AG04449 (cell line): Measurements from ENCODE around the gene PLPP7.

Source experiments
- CTCF ChIA-PET: fragments of 350-600 bp; formaldehyde crosslinking; extraction: SDS; loops from one replicate; lab custom pipeline; 2021; ENCODE audit warnings: antibody characterized with exemption; lab: Yijun Ruan, JAX
- POLR2A ChIA-PET: fragments of 400-600, 350-600 bp; formaldehyde crosslinking; extraction: SDS; loops from one replicate; lab custom pipeline; 2020; ENCODE audit warnings: antibody characterized with exemption, inconsistent platforms; lab: Yijun Ruan, JAX
- DNase-seq: peaks from one replicate; pipeline ENCODE4 v3.0.0-alpha.2; 2010; ENCODE audit warnings: low read depth, low spot score
- H3K4me3 ChIP-seq: 2 replicates; pipeline ENCODE4 v1.5.1; 2011; ENCODE audit warnings: low read depth, mild to moderate bottlenecking, control low read depth, low read length
- CTCF ChIP-seq: IDR thresholded peaks from one replicate; pipeline ENCODE4 v1.5.1; 2011; ENCODE audit warnings: mild to moderate bottlenecking, moderate library complexity, low read length, control low read depth, inconsistent platforms; ENCODE audit not compliant: insufficient read depth; ENCODE audit errors: missing control alignments

Gene PLPP7

GRCh38 chr9:131254626-131255025 is 34.9 kb upstream of the PLPP7 start:
- POLR2A ChIA-PET = interaction anchor here (0.7 kb wide), 1 partner anchor 75 kb away, joined by 3 read pairs; no protein-coding TSS in a partner anchor
- no peak overlapping the region for H3K4me3 ChIP-seq
- no peak for TF ChIP-seq CTCF
- no peak for DNase-seq
- CTCF ChIA-PET = interaction anchor here (1.2 kb wide), 1 partner anchor 9 kb away, joined by 4 read pairs; no protein-coding TSS in a partner anchor

GRCh38 chr9:131255676-131256197 is 33.8 kb upstream of the PLPP7 start:
- CTCF ChIA-PET = interaction anchor here (1.1 kb wide), 2 partner anchors 10 to 81 kb away, joined by 3 to 4 read pairs; no protein-coding TSS in a partner anchor
- POLR2A ChIA-PET = interaction anchor here (1.1 kb wide), 1 partner anchor 18 kb away, joined by 4 read pairs; no protein-coding TSS in a partner anchor

GRCh38 chr9:131257266-131258025 is 32.1 kb upstream of the PLPP7 start:
- no peak overlapping the region for H3K4me3 ChIP-seq
- no peak for DNase-seq
- TF ChIP-seq CTCF = no peak
- ChIA-PET POLR2A (no interaction called here), CTCF (interaction anchor here (0.5 to 1.4 kb wide), 3 partner anchors 80 to 238 kb away, joined by 3 to 5 read pairs (median 3); no protein-coding TSS in a partner anchor)

More at GRCh38 chr9:131255676-131256197, 33.8 kb upstream of the PLPP7 start:
- no peak for DNase-seq
- H3K4me3 ChIP-seq = no peak overlapping the region
- no peak for TF ChIP-seq CTCF

GRCh38 chr9:131258186-131258585 is 31.3 kb upstream of the PLPP7 start:
- H3K4me3 ChIP-seq = no peak overlapping the region
- ChIA-PET POLR2A (no interaction called here), CTCF (interaction anchor here (0.5 to 1.4 kb wide), 3 partner anchors 81 to 239 kb away, joined by 3 to 5 read pairs (median 3); no protein-coding TSS in a partner anchor)
- no peak for DNase-seq
- TF ChIP-seq CTCF = no peak

- no peak for DNase-seq
- ChIA-PET CTCF (interaction anchor here (1.4 kb wide), 1 partner anchor 82 kb away, joined by 5 read pairs; no protein-coding TSS in a partner anchor), POLR2A (no interaction called here)
- H3K4me3 ChIP-seq = no peak overlapping the region
- TF ChIP-seq CTCF = no peak
Measured at GRCh38 chr9:131258698-131259431, 30.7 kb upstream of the PLPP7 start.
